ENCODE data around the gene KIAA0513. TPM values are rescaled to one million over a fixed set of nuclear protein-coding genes. Genes with fewer than 3 reads are reported as not detected.

KIAA0513 gene
- total RNA-seq, 1 experiment from 2014 or later = 4.4 TPM

- Histone ChIP-seq H3K4me3 (no peak overlapping the region), H3K36me3 (no peaks in the 10 kb centered on the region), H3K9me3 (no peaks in the 10 kb centered on the region), H3K27me3 (no peaks in the 10 kb centered on the region)
- DNase-seq = peak; percentile 51
Measured at GRCh38 chr16:85086347-85087291, 59.0 kb downstream of the KIAA0513 start.

- no peak overlapping the region for H3K4me3 ChIP-seq
Measured at GRCh38 chr16:85087899-85088569, 60.4 kb downstream of the KIAA0513 start.

GRCh38 chr16:85088570-85089199, 61.1 kb downstream of the KIAA0513 start:
- no peak for DNase-seq

More at GRCh38 chr16:85087899-85088569, 60.4 kb downstream of the KIAA0513 start:
- DNase-seq = no peak
- H3K9me3 ChIP-seq = no peaks in the 10 kb centered on the region
- H3K27me3 ChIP-seq = no peaks in the 10 kb centered on the region
- H3K36me3 ChIP-seq = no peaks in the 10 kb centered on the region

GRCh38 chr16:85089525-85089924, 61.9 kb downstream of the KIAA0513 start:
- no peaks in the 10 kb centered on the region for H3K9me3 ChIP-seq
- H3K36me3 ChIP-seq = no peaks in the 10 kb centered on the region
- DNase-seq = no peak
- H3K4me3 ChIP-seq = no peak overlapping the region
- no peaks in the 10 kb centered on the region for H3K27me3 ChIP-seq

More at GRCh38 chr16:85088570-85089199, 61.1 kb downstream of the KIAA0513 start:
- Histone ChIP-seq H3K36me3 (no peaks in the 10 kb centered on the region), H3K27me3 (no peaks in the 10 kb centered on the region), H3K4me3 (no peak overlapping the region), H3K9me3 (no peaks in the 10 kb centered on the region)

GRCh38 chr16:85090181-85090580, 62.6 kb downstream of the KIAA0513 start:
- Histone ChIP-seq H3K4me3 (no peak overlapping the region), H3K36me3 (no peaks in the 10 kb centered on the region), H3K9me3 (no peaks in the 10 kb centered on the region), H3K27me3 (no peaks in the 10 kb centered on the region)
- DNase-seq = no peak

- H3K27me3 ChIP-seq = no peaks in the 10 kb centered on the region
- no peaks in the 10 kb centered on the region for H3K36me3 ChIP-seq
- DNase-seq = no peak
- no peaks in the 10 kb centered on the region for H3K9me3 ChIP-seq
- no peak overlapping the region for H3K4me3 ChIP-seq
Measured at GRCh38 chr16:85090873-85091521, 63.4 kb downstream of the KIAA0513 start.

- H3K4me3 ChIP-seq = no peak overlapping the region
- DNase-seq = no peak
- no peaks in the 10 kb centered on the region for H3K9me3 ChIP-seq
- no peaks in the 10 kb centered on the region for H3K27me3 ChIP-seq
- no peaks in the 10 kb centered on the region for H3K36me3 ChIP-seq
Measured at GRCh38 chr16:85091522-85091910, 63.9 kb downstream of the KIAA0513 start.

- Histone ChIP-seq H3K36me3 (no peaks in the 10 kb centered on the region), H3K27me3 (no peaks in the 10 kb centered on the region), H3K4me3 (no peak overlapping the region), H3K9me3 (no peaks in the 10 kb centered on the region)
- DNase-seq = no peak
Measured at GRCh38 chr16:85092309-85092708, 64.7 kb downstream of the KIAA0513 start.

- no peak for DNase-seq
- Histone ChIP-seq H3K27me3 (no peaks in the 10 kb centered on the region), H3K4me3 (no peak overlapping the region), H3K9me3 (no peaks in the 10 kb centered on the region), H3K36me3 (no peaks in the 10 kb centered on the region)
Measured at GRCh38 chr16:85092851-85093250, 65.3 kb downstream of the KIAA0513 start.

GRCh38 chr16:85093705-85094104, 66.1 kb downstream of the KIAA0513 start:
- no peaks in the 10 kb centered on the region for H3K27me3 ChIP-seq
- no peaks in the 10 kb centered on the region for H3K9me3 ChIP-seq
- H3K36me3 ChIP-seq = no peaks in the 10 kb centered on the region
- DNase-seq = no peak
- no peak overlapping the region for H3K4me3 ChIP-seq

GRCh38 chr16:85094176-85094805, 66.7 kb downstream of the KIAA0513 start:
- Histone ChIP-seq H3K27me3 (no peaks in the 10 kb centered on the region), H3K4me3 (no peak overlapping the region), H3K36me3 (no peaks in the 10 kb centered on the region), H3K9me3 (no peaks in the 10 kb centered on the region)
- DNase-seq = no peak

- H3K4me3 ChIP-seq = no peak overlapping the region
- no peak for DNase-seq
- no peaks in the 10 kb centered on the region for H3K9me3 ChIP-seq
- H3K27me3 ChIP-seq = no peaks in the 10 kb centered on the region
- H3K36me3 ChIP-seq = no peaks in the 10 kb centered on the region
Measured at GRCh38 chr16:85094812-85095211, 67.2 kb downstream of the KIAA0513 start.

- no peaks in the 10 kb centered on the region for H3K36me3 ChIP-seq
- H3K27me3 ChIP-seq = no peaks in the 10 kb centered on the region
- DNase-seq = no peak
- H3K4me3 ChIP-seq = no peak overlapping the region
- no peaks in the 10 kb centered on the region for H3K9me3 ChIP-seq
Measured at GRCh38 chr16:85096921-85097320, 69.3 kb downstream of the KIAA0513 start.

- no peaks in the 10 kb centered on the region for H3K36me3 ChIP-seq
- no peaks in the 10 kb centered on the region for H3K9me3 ChIP-seq
- H3K4me3 ChIP-seq = no peak overlapping the region
- H3K27me3 ChIP-seq = no peaks in the 10 kb centered on the region
- DNase-seq = no peak
Measured at GRCh38 chr16:85098565-85098964, 71.0 kb downstream of the KIAA0513 start.

GRCh38 chr16:85100265-85100664, 72.7 kb downstream of the KIAA0513 start:
- Histone ChIP-seq H3K4me3 (no peak overlapping the region), H3K27me3 (no peaks in the 10 kb centered on the region), H3K36me3 (no peaks in the 10 kb centered on the region), H3K9me3 (no peaks in the 10 kb centered on the region)
- DNase-seq = no peak

GRCh38 chr16:85101956-85102630, 74.5 kb downstream of the KIAA0513 start:
- no peaks in the 10 kb centered on the region for H3K27me3 ChIP-seq
- H3K36me3 ChIP-seq = no peaks in the 10 kb centered on the region
- H3K4me3 ChIP-seq = no peak overlapping the region
- no peaks in the 10 kb centered on the region for H3K9me3 ChIP-seq
- DNase-seq = no peak
